SJCRH30 (cell line): ENCODE data around the gene APH1A. TPM values are rescaled to one million over a fixed set of nuclear protein-coding genes. Genes with fewer than 3 reads are reported as not detected.

Experiments
- DNase-seq, 2 experiments: peaks; one replicate each; pipeline ENCODE4 v3.0.0-alpha.2; 2015 to 2020
- H3K27ac ChIP-seq: fragments of 250-450 bp; sonication (Bioruptor Pico); 2 replicates; pipeline ENCODE4 v1.5.1; 2020; ENCODE audit warnings: mild to moderate bottlenecking, moderate library complexity
- H3K27me3 ChIP-seq: fragments of 250-450 bp; sonication (Bioruptor Pico); 2 replicates; pipeline ENCODE4 v1.5.1; 2020; ENCODE audit warnings: mild to moderate bottlenecking, moderate library complexity
- H3K36me3 ChIP-seq: fragments of 250-450 bp; sonication (Bioruptor Pico); 2 replicates; pipeline ENCODE4 v1.5.1; 2020; ENCODE audit warnings: mild to moderate bottlenecking, moderate library complexity
- H3K4me1 ChIP-seq: fragments of 250-450 bp; sonication (Bioruptor Pico); 2 replicates; pipeline ENCODE4 v1.5.1; 2020; ENCODE audit warnings: mild to moderate bottlenecking, moderate library complexity
- H3K4me3 ChIP-seq: fragments of 250-450 bp; sonication (Bioruptor Pico); 2 replicates; pipeline ENCODE4 v1.5.1; 2020; ENCODE audit warnings: mild to moderate bottlenecking, moderate library complexity
- H3K9me3 ChIP-seq: fragments of 250-450 bp; sonication (Bioruptor Pico); replicated peaks from 2 replicates; pipeline ENCODE4 v1.5.1; 2020; ENCODE audit warnings: mild to moderate bottlenecking, moderate library complexity
- total RNA-seq: library from RNA; depleted of rRNA; stranded (reverse); fragments of >200 nt; shearing (Covaris generic); gene quantifications from 2 replicates; pipeline ENCODE4 v1.2.3, GENCODE V29; 2014

APH1A gene
- total RNA-seq, 1 experiment from 2014 or later, result 95.6 TPM

DNA sequence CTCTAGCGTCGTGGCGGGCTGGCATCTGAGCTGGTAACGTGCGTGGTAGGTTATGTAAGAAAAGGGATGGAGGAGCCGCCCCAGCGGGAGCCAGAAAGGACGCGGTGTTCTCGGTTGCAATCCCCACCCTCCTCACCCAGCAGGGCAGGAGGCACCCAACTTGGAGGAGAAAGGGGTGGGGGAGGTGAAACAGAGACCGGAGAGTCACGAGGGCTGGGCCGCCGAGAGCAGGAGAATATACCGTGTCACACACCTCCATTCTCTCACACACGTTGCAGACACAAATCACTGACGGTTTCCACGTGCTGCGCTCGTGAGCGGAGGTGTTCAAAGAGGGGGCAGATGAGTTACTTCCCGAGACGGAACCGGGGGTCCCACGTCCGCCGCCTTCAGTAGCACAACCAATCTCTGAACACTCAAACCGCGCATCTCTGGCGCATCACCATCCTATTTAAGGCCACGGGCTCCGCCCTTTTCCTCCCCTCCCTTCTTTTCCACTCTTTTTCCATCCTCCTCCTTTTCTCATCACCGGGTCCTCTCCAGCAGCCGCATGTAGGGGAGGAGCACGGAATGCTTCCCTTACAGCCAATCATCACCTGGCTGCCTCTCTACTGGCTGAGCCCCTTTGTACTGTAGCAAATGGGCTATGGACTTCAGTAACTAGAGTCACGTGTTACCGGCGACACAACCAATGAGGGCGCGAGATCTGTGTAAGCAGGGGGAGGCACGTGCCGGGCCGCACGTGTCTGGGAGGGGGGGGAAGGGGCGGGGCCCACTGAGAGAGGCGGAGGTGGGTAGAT, 13.1 kb upstream of the APH1A start, which contains the start of gene CIART:
CIART (plus strand) TSS at position 797 of the 800 bp plus-strand sequence. CDS start 714 bp downstream, outside the sequence.
- Histone ChIP-seq H3K4me3 (no peak within 1 kb of the TSS), H3K27me3 (no peaks in the 10 kb centered on the region; the same call in 1 of the 2 replicates), H3K9me3 (no peaks in the 10 kb centered on the region), H3K4me1 (no peaks in the 10 kb centered on the region), H3K27ac (no peak within 1 kb of the TSS), H3K36me3 (no peaks in the 10 kb centered on the region)
- DNase-seq, result no peak

DNA sequence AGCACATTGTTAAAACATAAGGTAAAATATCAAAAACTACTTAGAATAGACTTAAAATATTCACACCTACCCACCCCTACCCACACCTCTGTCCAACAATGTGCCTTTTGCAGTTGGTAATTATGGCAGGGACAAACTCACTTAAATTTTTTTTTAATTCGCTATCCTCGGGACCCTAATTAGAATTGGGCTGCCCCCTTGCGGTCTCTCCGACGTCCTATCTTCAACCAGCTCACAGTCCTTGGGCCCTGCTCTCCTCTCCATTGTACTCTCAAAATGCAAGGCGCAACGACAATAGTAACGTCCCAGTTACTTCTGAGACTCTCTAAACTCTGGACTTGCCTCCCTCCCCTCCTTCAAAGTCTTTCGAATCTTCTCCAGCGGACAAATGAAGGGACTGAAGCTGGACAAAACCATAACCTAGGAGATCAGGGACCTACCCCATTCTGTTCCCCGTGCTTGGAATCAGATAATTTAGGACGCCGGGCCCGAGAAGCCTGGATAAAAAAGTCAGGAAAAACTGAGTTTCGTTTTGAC, 12.5 kb upstream of the APH1A start:
- no peaks in the 10 kb centered on the region; the same call in 1 of the 2 replicates for H3K27me3 ChIP-seq
- H3K36me3 ChIP-seq, result no peaks in the 10 kb centered on the region
- H3K27ac ChIP-seq, result no peak overlapping the region
- DNase-seq, result no peak
- no peaks in the 10 kb centered on the region for H3K4me1 ChIP-seq
- H3K9me3 ChIP-seq, result no peaks in the 10 kb centered on the region
- H3K4me3 ChIP-seq, result no peak overlapping the region

DNA sequence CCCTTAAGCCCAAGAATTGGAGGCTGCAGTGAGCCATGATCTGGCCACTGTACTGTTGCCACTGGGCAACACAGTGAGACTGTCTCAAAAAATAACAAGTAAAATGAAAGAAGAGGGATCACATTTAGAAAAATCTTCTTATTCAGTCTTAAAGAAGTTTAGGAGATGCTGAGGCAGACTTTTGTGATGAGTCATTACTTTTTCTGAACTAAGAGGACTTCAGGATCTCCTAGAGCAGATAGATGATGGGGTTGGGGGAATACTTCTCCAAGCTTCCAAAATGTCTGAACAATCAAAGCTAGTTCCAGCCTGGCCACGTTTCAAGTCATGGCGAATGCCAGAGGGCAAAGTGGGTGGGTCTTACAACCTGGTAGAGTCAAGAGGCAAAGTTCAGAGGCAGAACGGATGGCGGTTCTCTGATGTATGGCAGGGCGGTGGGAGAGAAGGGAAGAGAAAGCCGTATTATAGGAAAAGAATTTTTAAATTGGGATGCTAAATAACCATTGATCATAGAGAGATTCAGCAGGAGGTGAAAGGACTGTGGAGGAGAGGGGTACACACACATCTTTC, 11.4 kb upstream of the APH1A start:
- H3K9me3 ChIP-seq, result no peaks in the 10 kb centered on the region
- no peak for DNase-seq
- no peaks in the 10 kb centered on the region for H3K4me1 ChIP-seq
- no peaks in the 10 kb centered on the region for H3K27me3 ChIP-seq
- no peak overlapping the region for H3K4me3 ChIP-seq
- no peaks in the 10 kb centered on the region for H3K36me3 ChIP-seq
- H3K27ac ChIP-seq, result no peak overlapping the region

DNA sequence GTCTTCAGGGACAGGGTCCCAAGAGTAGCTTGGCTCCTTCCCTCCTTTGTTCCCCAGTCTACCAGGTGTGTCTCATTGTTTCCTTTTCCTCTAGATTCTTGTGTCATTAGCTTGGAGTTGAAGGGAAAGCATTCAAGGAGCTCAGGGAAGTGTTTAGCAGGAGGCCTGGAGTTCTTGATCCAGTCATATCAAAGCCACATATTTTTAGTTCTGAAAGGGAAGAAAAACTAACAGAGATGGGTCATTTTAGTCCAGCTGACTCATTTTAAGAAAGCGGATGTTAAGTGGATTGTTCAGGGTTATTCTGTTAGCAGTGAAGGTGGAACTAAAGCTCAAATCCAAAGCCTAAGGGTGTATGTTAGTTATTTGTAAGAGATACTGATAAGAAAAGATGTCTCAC, 4.5 kb upstream of the APH1A start:
- Histone ChIP-seq H3K27ac (no peak overlapping the region), H3K4me3 (no peak overlapping the region), H3K9me3 (no peaks in the 10 kb centered on the region), H3K27me3 (no peaks in the 10 kb centered on the region), H3K36me3 (no peaks in the 10 kb centered on the region), H3K4me1 (0 out of 2 replicates have a peak, but pooled peaks cover 2% of the 10 kb centered on the region)
- DNase-seq, result no peak

DNA sequence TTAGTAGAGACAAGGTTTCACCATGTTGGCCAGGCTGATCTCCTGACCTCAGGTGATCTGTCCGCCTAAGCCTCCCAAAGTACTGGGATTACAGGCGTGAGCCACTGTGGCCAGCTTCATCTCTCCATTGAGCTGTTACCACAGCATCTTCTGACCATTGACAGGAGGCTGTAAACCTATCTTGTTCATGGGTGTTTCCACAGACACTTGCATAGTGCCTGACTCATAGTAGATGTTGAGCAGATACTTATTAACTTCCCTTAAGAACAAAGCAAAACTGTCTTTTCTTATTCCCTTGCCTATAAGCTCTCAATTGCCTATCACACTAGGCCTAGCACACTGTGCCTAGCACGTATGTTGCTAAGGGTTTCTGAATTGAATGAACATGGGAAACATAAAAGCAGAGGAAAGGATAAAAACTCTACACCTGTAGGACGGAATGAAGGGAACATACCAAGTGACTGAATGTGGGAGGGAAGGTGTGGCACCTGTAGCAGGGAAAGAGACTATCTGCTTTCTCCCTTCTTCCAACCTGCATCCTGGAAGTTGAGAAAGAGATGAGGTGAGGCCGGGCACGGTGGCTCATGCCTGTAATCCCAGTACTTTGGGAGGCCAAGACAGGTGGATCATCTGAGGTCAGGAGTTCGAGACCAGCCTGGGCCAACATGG, 2.6 kb upstream of the APH1A start:
- no peaks in the 10 kb centered on the region for H3K9me3 ChIP-seq
- no peaks in the 10 kb centered on the region for H3K27me3 ChIP-seq
- DNase-seq, result no peak
- H3K36me3 ChIP-seq, result peaks cover 7% of the 10 kb centered on the region
- H3K27ac ChIP-seq, result no peak overlapping the region
- no peak overlapping the region for H3K4me3 ChIP-seq
- H3K4me1 ChIP-seq, result 0 out of 2 replicates have a peak, but pooled peaks cover 2% of the 10 kb centered on the region

DNA sequence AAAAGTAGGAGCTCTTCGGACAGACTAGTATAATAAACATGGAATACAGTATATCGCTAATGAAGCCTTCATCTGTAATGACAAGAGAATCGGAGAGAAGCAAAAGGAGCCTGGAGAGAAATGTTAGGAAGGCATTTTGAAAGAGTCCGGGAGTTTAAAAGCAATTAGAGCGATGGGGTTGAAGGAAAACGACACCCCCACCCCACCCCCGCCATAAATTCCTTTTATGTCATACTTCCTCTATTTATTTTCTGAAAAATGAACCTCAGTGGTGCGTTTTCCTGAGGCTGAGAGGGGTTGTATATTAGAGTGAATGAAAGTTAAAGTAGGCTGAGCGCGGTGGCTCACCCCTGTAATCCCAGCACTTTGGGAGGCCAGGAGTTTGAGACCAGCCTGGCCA, 635 bp upstream of the APH1A start:
- peak overlapping the region; percentile 63 for H3K27ac ChIP-seq
- no peak for DNase-seq
- H3K9me3 ChIP-seq, result no peaks in the 10 kb centered on the region
- 0 out of 2 replicates have a peak, but pooled peaks cover 2% of the 10 kb centered on the region for H3K4me1 ChIP-seq
- H3K27me3 ChIP-seq, result no peaks in the 10 kb centered on the region
- H3K36me3 ChIP-seq, result peaks cover 13% of the 10 kb centered on the region
- H3K4me3 ChIP-seq, result peak overlapping the region; percentile 91

DNA sequence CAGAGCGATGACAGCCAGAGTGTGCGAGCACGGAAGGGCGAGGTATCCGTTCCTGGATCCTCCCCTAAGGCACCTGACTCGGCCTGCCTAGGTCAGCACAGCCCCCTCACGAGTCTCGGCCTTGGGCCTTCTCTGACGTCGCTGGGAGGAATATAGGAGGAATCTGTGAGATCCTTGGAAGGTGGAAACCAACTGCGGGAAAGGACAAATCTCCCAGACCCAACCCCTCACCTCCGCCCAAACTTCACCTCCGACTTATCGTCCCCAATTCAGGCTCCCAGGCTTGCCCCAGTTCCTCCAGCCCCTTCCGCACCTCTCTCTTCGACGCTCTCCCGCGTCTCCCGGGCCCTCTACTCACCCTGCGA, 494 bp downstream of the APH1A start:
- Histone ChIP-seq H3K27ac (peak overlapping the region; percentile 63), H3K36me3 (peaks cover 13% of the 10 kb centered on the region), H3K9me3 (no peaks in the 10 kb centered on the region), H3K27me3 (no peaks in the 10 kb centered on the region), H3K4me1 (0 out of 2 replicates have a peak, but pooled peaks cover 2% of the 10 kb centered on the region), H3K4me3 (peak overlapping the region; percentile 91)
- peak in 1 of 2 experiments; percentile 13 for DNase-seq

DNA sequence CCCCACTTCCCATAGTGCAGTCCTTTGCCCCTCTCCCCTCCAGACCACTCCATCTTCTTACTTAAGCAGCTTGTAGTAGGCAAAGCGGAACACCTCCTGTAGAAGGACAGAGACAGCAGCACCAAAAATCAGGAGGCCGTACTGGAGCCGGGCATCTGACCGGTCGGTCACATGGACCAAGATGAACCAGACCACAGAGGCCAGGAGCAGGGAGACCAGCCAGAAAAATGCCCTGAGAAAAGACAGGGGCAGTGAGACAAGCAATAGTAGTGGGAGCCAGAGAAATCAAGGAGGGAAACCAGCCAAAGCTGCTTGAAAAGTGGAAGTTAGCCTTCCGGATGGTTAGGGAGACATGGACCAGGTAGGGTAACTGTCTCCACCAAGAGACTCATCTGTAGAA, 920 bp downstream of the APH1A start:
- Histone ChIP-seq H3K4me1 (0 out of 2 replicates have a peak, but pooled peaks cover 2% of the 10 kb centered on the region), H3K27me3 (no peaks in the 10 kb centered on the region), H3K36me3 (peaks cover 13% of the 10 kb centered on the region), H3K27ac (no peak overlapping the region; the same call in 1 of the 2 replicates), H3K4me3 (peak overlapping the region; percentile 91), H3K9me3 (no peaks in the 10 kb centered on the region)
- DNase-seq, result no peak

DNA sequence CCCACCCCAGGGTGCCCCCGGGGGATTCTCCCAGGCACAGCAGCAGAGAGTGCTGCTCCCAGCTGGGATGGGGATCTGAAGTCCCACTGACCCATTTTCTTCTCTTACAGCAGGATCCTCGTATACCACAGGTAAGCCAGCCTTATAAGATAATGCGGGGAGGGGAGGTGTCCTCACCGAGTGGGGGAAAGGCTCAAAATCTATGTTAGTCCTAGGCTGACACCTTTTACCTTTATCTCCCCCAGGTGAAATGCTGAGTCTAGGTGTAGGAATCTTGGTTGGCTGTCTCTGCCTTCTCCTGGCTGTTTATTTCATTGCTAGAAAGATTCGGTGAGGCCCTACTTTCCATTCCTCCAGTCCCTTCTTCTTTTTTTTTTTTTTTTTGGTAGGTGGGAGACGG, 5.3 kb downstream of the APH1A start:
- Histone ChIP-seq H3K4me1 (no peaks in the 10 kb centered on the region), H3K36me3 (peaks cover 13% of the 10 kb centered on the region), H3K9me3 (no peaks in the 10 kb centered on the region), H3K27me3 (no peaks in the 10 kb centered on the region), H3K27ac (no peak overlapping the region), H3K4me3 (no peak overlapping the region)
- DNase-seq, result no peak

DNA sequence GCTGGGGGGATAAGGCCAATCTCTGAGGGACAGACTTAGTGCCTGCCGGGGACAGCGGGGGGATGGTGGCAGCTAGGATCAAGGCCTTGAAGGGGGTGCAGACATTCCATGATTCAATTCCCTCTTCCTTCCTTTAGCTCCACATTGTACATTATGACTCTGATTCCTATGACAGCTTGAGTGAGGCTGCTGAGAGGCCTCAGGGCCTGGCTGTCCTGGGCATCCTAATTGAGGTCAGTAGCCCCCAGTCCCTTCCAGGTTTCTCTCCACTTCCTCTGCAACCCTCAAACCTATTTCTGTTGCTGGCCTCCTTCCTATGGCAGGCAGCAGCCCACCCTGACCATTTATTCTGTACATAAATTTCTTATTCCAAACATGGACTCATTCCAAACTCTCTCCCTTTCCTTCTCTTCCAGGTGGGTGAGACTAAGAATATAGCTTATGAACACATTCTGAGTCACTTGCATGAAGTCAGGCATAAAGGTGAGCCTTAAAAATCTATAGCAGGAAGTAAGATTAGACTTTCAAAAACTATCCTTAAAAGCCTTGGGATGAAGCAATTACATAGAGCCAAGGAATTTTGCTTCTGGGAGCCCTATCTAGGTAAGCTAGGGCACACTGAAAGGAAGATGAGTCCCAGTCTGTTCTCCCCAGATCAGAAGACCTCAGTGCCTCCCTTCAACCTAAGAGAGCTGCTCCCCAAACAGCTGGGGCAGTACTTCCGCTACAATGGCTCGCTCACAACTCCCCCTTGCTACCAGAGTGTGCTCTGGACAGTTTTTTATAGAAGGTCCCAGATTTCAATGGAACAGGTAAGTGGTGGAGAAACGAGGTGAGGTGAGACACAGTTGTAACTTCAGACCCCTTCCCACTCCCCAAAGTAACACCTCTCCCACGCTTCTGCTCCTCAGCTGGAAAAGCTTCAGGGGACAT, 6.2 kb downstream of the APH1A start:
- DNase-seq, result no peak
- peaks cover 13% of the 10 kb centered on the region for H3K36me3 ChIP-seq
- H3K4me1 ChIP-seq, result no peaks in the 10 kb centered on the region
- H3K9me3 ChIP-seq, result no peaks in the 10 kb centered on the region
- H3K27ac ChIP-seq, result no peak overlapping the region
- H3K4me3 ChIP-seq, result no peak overlapping the region
- no peaks in the 10 kb centered on the region for H3K27me3 ChIP-seq

DNA sequence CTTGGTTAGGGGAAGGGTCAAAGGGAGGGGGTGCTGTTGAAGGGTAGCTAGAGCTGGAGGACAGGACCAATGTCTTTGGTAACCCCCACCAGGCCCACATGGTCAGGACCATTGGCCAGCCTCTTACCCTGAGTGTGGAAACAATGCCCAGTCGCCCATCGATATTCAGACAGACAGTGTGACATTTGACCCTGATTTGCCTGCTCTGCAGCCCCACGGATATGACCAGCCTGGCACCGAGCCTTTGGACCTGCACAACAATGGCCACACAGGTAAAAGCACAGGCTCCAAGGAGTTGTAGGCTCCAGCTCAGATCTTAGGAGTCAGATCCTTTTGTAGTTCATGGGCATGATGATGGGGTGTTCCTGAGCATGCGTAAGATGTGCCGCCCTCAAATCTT, 7.4 kb downstream of the APH1A start:
- peaks cover 6% of the 10 kb centered on the region; the same call in 1 of the 2 replicates for H3K4me1 ChIP-seq
- peaks cover 6% of the 10 kb centered on the region for H3K36me3 ChIP-seq
- H3K27ac ChIP-seq, result no peak overlapping the region
- no peak overlapping the region for H3K4me3 ChIP-seq
- DNase-seq, result no peak
- H3K9me3 ChIP-seq, result no peaks in the 10 kb centered on the region
- H3K27me3 ChIP-seq, result no peaks in the 10 kb centered on the region

DNA sequence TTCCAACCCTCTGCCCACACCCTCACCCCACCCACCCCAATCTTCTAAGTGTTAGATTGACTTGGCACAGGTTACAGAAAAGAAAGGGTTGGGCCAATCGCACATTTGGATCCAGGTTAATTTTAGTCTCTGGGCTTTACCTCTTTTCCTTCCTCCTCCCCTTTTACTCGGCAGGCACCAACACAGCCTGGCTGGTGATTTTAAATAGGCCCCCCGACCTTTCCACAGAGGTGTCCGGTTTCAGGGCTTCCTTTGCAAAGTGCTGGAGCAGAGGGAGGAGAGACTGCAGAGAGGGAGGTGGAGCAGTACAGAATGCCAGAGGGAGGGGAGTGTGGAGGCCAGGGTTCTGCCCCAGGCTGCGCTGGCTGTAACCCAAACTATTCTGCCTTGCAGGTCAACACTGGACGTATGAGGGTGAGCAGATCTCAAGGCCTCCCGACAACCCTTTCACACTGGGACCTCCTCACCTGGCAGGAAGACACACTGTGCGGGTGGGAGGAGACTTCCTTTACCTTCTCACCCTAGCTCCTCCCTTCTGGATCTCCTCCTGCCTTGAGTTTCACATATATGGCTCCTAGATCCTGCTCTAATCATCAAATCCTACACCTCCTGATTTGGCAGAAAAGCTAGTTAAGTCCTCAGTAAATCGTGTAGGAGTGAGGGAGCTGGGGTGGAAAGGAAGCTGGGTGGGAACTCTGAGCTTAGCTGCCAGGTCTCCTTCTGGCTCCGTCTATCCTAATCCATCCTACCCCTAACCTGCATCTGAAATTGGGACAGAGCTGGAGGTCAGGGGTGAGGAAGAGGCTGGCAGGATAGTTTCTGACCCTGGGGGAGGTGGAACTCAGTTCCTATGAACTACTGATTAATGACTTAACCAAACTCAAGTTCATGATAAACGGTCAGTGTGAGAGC, 8.8 kb downstream of the APH1A start:
- Histone ChIP-seq H3K27me3 (no peaks in the 10 kb centered on the region), H3K36me3 (no peaks in the 10 kb centered on the region; the same call in 1 of the 2 replicates), H3K9me3 (no peaks in the 10 kb centered on the region), H3K4me1 (peaks cover 6% of the 10 kb centered on the region; the same call in 1 of the 2 replicates), H3K4me3 (peak overlapping the region; percentile 7; the same call in 1 of the 2 replicates), H3K27ac (no peak overlapping the region)
- peak; percentile 62 to 76 for DNase-seq

DNA sequence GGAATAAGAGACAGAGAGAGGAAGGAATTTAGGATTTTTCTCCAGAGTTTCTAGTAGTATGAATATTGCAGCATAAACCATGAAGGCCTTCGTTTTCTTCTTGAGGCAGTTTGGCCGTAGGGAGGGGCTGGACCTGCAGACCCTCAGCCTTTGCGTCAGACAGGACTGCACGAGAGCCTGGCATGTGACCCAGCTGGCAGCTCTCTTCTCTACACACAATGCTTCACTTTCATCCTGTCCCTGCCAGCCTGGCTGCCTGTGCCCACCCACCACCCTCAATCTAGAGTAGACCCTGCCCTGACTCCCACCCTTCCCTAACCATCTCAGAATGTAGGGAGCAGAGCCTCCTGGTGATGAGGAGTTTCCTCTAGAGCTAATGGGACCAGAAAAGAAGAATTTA, 9.6 kb downstream of the APH1A start:
- Histone ChIP-seq H3K27me3 (no peaks in the 10 kb centered on the region), H3K4me1 (peaks cover 6% of the 10 kb centered on the region; the same call in 1 of the 2 replicates), H3K27ac (no peak overlapping the region), H3K36me3 (no peaks in the 10 kb centered on the region), H3K9me3 (no peaks in the 10 kb centered on the region), H3K4me3 (no peak overlapping the region)
- DNase-seq, result no peak
